GM12873 (cell line): ENCODE results near the gene URM1.

Source experiments
- TF ChIP-seq, protein P1 (sequence below): IDR thresholded peaks from 2 replicates; pipeline ENCODE4 v1.5.1; 2012; ENCODE audit warnings: low read depth, mild to moderate bottlenecking, moderate library complexity, low read length, control low read depth; ENCODE audit not compliant: insufficient read depth; ENCODE audit errors: missing control alignments

URM1 gene

GRCh38 chr9:128420651-128421481, 49.7 kb downstream of the URM1 start, which contains the start of gene CERCAM:
Gene CERCAM (plus strand): TSS chr9:128420857. CDS start chr9:128420878, 21 bp downstream.
- TF ChIP-seq, protein P1, sequence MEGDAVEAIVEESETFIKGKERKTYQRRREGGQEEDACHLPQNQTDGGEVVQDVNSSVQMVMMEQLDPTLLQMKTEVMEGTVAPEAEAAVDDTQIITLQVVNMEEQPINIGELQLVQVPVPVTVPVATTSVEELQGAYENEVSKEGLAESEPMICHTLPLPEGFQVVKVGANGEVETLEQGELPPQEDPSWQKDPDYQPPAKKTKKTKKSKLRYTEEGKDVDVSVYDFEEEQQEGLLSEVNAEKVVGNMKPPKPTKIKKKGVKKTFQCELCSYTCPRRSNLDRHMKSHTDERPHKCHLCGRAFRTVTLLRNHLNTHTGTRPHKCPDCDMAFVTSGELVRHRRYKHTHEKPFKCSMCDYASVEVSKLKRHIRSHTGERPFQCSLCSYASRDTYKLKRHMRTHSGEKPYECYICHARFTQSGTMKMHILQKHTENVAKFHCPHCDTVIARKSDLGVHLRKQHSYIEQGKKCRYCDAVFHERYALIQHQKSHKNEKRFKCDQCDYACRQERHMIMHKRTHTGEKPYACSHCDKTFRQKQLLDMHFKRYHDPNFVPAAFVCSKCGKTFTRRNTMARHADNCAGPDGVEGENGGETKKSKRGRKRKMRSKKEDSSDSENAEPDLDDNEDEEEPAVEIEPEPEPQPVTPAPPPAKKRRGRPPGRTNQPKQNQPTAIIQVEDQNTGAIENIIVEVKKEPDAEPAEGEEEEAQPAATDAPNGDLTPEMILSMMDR = no peak

DNA sequence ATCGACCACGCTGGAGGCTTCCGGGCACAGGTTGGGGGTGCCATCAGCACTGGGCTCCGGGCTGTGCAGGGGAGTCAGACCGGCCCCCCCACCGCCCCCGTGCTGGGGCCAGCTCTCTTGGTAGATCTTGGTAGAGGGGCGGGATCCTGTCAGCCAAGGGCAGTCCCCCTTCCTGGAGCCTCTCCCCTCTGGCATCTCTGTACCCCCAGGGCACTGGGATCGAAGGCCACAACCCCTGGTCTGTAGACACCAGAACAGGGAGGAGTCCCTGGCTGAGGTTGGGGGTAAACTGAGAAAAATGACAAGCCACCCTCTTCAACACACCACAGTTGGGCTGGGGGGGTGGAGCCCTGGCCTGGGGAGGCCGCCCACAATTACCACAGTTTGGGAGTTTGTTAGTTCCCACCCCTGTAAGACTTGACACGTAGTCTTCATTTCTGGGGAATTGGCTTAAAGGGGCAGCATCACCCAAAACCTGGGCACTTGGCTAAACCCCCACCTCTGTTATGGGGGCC, 50.4 kb downstream of the URM1 start:
- TF ChIP-seq, protein P1 = no peak

- TF ChIP-seq, protein P1 = no peak
These were observed 51.6 kb downstream of the URM1 start for GRCh38 chr9:128422783-128423150.

- TF ChIP-seq, protein P1 = no peak
These were observed 53.1 kb downstream of the URM1 start for GRCh38 chr9:128424268-128424780.

GRCh38 chr9:128428644-128429512, 57.7 kb downstream of the URM1 start:
- TF ChIP-seq, protein P1 = no peak

GRCh38 chr9:128429513-128430086, 58.4 kb downstream of the URM1 start:
- TF ChIP-seq, protein P1 = no peak
